Measurements from ENCODE around the gene CREBZF. TPM values are rescaled to one million over a fixed set of nuclear protein-coding genes. Genes with fewer than 3 reads are reported as not detected.
"Not testable (repeated sequence)": the region's sequence is repeated elsewhere in the genome, so short reads cannot be mapped to it uniquely, and the experiment has no call there.

The CREBZF gene
- total RNA-seq, 1 donor from 2014 or later: 78.3 TPM

DNA sequence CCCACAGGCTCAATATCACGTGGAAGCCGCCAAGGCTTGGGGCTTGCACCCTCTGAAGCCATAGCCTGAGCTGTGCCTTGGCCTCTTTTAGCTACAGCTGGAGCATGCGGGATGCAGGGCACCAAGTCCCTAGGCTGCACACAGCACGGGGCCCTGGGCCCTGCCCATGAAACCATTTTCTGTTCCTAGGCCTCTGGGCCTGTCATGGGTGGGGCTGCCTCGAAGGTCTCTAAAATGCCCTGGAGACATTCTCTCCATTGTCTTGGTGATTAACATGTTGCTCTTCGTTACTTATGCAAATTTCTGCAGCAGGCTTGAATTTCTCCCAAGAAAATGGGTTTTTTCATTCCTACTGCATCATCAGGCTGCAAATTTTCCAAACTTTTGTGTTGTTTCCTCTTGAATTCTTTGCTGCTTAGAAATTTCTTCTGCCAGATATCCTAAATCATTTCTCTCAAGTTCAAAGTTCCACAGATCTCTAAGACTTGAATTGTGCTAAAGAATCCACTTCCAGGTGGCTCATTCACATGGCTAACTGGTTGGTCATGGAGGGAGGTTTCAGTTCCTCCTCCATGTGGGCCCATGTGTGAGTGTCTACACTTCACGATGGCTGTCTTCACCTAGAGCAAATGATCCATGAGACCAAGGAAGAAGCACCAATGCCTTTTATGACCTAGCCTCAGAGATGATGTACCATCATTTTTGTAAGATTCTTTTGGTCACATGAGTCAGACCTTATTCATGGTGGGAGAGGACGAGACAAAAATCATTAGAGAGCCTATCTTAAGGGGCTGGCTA, 7.4 kb upstream of the CREBZF start:
- DNase-seq (ENCODE audit: low spot score in 2 of 2): no peak
- FAIRE-seq: no peak

- FAIRE-seq: not testable (repeated sequence)
Observed at GRCh38 chr11:85670949-85671663, 6.2 kb upstream of the CREBZF start.

DNA sequence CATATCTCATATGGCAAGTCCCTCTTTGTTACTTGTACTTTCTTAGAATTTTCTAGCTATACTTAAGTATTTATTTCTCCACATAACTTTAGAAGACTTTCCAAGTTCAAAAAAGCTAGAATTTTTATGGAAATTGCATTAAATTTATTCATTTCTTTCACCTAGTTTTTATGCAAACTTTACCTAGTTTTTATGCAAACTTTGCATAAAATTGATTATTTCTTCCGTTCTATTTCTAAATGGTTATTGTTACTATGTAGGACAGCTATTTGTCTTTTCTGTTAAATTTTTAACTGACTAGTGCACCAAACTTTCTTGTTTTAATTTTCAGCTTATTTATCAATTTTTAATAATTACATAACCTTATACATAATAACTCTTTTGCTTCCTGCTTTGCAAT, 3.2 kb upstream of the CREBZF start:
- FAIRE-seq: no peak

More at GRCh38 chr11:85670949-85671663, 6.2 kb upstream of the CREBZF start:
- DNase-seq (ENCODE audit: low spot score in 2 of 2): not testable (repeated sequence)

DNA sequence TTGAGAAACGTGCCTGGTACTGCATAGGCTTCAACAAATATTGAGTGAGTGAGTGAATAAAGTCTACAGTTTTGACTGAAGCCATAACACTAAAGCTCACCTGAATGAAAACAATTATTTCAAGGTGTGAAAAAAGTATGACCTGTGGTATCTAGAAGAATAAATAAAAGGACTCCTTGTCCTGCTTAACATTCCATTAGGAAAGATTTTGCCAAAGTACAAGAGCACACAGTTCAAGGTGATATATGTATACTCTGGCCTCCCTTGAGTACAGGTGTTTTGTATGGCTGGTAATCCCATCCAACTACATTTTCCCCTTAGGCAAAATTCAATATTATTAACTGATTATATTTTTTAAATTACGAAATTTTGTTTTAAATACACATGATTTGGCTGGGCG, 1.8 kb upstream of the CREBZF start:
- FAIRE-seq (no peak), DNase-seq (ENCODE audit: low spot score in 2 of 2) (no peak)

More for the DNA sequence above, 3.2 kb upstream of the CREBZF start:
- DNase-seq (ENCODE audit: low spot score in 2 of 2): no peak

- DNase-seq (ENCODE audit: low spot score in 2 of 2): peak; percentile 14 to 18
- FAIRE-seq: no peak
Observed at GRCh38 chr11:85665733-85666132, 804 bp upstream of the CREBZF start.

DNA sequence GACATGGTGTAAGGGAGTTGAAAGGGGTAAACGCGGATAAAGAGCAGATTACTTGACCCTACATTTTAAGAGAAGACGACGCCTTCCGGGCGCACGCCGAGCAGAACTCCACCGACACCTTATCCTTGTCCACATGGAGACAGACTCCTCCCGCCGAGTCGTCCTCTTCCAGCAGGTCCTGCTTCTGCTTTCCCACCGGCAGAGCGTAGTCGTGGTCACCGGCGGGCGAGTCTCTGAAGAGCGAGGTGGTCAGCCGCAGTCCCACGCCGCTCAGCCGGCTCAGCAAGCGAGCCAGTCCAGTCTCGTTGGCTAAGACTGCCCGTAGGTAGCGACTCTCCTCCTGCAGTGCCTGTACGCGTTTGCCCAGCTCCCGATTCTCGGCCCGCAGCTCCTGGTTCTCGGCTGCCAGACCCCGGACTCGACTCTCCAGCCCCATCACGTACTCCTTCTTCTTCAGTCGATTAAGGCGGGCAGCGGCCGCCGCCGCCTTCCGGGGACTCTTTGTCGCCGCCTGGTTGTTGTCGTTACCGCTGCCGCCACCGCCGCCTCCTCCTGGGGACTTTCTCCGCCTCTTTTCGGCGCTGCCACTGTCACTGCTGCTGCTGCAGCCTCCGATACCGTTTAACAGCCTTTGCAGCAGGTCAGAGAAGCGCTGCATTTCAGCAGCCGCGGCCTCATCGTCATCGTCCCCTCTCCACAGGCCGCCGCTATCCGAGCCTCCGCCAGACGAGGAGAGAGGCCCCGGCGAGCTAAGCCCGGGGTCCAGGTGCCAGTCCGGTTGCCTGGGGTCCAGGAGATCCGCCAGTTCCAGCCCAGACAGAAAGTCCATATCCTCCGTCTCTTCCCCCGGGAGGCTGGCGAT, 945 bp downstream of the CREBZF start:
- DNase-seq (ENCODE audit: low spot score in 2 of 2): peak; percentile 64 to 69

DNA sequence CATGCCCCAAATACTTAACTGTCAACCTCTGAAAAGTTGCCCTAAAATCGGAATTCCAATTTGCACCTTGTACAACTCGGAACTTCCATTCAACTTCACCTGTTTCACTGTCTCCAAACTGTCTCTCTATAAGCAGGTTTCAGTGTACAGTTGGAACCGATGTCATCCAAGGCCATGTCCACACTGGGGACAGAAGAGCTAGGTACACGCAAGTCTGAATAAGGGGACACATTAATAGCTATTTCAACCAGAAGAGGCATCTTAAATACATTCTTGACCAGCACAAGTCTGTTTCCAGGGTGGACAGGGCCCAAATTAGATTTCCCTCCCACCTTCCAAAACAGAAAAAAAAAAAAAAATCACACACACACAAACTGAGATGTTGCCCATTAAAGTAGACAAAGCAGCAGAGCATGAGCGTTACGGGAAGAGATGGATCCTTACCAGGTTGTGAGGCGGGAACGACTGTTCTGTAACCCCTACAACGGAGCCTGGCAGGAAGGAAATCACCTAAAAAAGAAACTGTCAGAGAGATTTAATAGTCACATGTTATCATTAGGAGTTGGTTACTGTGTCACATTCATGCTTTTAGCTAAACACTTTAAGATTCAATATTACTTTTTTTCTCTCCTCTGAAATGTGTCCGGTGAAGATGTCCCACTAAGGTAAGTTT, 1.7 kb downstream of the CREBZF start:
- no peak for FAIRE-seq

More for the DNA sequence above, 945 bp downstream of the CREBZF start:
- FAIRE-seq: no peak

GRCh38 chr11:85661972-85662664, 2.8 kb downstream of the CREBZF start:
- no peak for FAIRE-seq
- DNase-seq (ENCODE audit: low spot score in 2 of 2): no peak

More for the DNA sequence above, 1.7 kb downstream of the CREBZF start:
- no peak for DNase-seq (ENCODE audit: low spot score in 2 of 2)

- FAIRE-seq (no peak), DNase-seq (ENCODE audit: low spot score in 2 of 2) (no peak)
Observed at GRCh38 chr11:85658180-85658579, 6.7 kb downstream of the CREBZF start.

DNA sequence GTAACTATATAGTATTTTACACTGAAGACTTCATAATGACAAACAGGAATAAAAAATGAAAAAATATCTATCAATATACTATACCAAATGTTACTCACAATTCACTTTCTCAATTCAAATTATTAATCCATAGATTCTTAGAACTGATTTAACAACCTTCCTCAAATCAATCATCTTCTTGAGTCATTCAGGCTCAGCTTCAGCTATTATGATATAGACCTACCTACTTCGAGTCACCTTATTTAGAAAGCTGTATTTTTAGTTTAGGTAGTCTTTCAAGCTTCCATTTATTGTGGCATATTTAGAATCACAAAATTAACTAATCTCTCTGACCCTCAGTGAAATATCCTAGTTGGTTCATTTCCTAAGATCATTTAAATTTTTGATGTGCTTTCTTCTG, 8.2 kb downstream of the CREBZF start:
- FAIRE-seq (no peak), DNase-seq (ENCODE audit: low spot score in 2 of 2) (no peak)

GRCh38 chr11:85654343-85654742, 10.6 kb downstream of the CREBZF start:
- FAIRE-seq; DNase-seq (ENCODE audit: low spot score in 2 of 2): not testable (repeated sequence)

DNA sequence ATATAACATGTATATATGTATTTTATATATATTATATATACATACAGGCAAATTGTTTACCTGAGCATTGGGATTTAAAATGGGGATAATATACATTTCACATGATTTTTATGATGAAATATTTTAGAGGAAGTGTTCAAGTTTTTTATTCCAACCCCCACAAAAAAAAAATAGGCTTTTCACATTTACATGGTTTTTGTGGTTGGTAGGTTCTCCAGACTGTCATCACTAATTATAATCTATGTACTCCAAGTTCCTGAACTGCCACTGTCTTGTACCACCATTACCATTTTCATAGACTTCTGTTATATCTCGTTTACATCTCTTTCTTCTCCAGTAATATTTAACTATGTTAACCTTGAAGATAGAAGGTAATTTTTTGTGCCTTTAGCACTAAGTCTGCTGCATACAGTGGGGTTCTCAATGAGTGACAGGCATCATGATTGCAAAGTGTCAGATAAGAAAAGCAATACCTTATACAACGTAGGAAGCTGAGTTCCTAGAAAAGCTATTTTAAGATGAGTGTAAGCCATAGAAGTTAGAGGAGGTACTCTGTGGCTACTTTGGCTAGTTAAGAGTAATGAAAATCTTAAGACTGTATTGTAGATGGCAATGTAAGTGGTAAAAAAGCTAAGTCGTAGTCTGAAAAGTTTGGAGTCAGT, 12.0 kb downstream of the CREBZF start:
- DNase-seq (ENCODE audit: low spot score in 2 of 2): no peak
- FAIRE-seq: no peak

GRCh38 chr11:85651118-85651517, 13.8 kb downstream of the CREBZF start:
- FAIRE-seq (no peak), DNase-seq (ENCODE audit: low spot score in 2 of 2) (no peak)

- DNase-seq (ENCODE audit: low spot score in 2 of 2) (peak; percentile 53 to 76), FAIRE-seq (no peak)
Observed at GRCh38 chr11:85647604-85648299, 17.2 kb downstream of the CREBZF start, which contains the start of gene TMEM126A. TSS of gene TMEM126A (plus strand) at chr11:85647967. CDS start at chr11:85650256, 2,289 bp downstream.

- FAIRE-seq (no peak), DNase-seq (ENCODE audit: low spot score in 2 of 2) (no peak)
Observed at GRCh38 chr11:85647078-85647477, 17.9 kb downstream of the CREBZF start.

GRCh38 chr11:85643191-85643614, 21.7 kb downstream of the CREBZF start:
- DNase-seq (ENCODE audit: low spot score in 2 of 2) (no peak), FAIRE-seq (no peak)

DNA sequence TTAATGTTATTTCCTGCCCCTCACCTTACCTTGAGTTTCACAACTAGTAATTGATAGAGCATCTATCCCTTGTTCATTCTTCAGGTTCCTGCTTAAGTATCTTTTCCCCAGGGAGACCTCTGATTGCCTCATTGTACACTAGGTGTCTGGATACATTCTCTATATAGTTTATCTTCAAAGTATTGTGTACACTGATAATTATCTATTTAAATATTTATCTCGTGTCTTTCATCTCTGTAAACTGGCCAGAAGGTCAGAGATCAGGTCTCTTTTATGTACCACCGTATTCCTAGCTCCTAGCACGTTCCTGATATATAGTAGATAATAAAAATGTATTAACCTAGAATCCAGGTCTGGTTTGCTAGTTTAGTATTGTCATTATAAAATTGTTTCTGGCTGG, 30.2 kb downstream of the CREBZF start:
- FAIRE-seq (no peak), DNase-seq (ENCODE audit: low spot score in 2 of 2) (no peak)

GRCh38 chr11:85628771-85629341, 36.1 kb downstream of the CREBZF start:
- FAIRE-seq (no peak), DNase-seq (ENCODE audit: low spot score in 2 of 2) (no peak)
